WTC11 (cell line): ENCODE data around the gene FHOD3. TPM values are rescaled to one million over a fixed set of nuclear protein-coding genes. Genes with fewer than 3 reads are reported as not detected.

Source experiments
- ATAC-seq: fragments of 200-7000 bp; cut with Tn5 transposase; 2 replicates; pipeline ENCODE4 v1.10.0; 2021; ENCODE audit warnings: mild to moderate bottlenecking, moderate library complexity
- CTCF ChIA-PET: fragments of 300-600 bp; sonication (Branson Sonifier 250); formaldehyde crosslinking; loops from one replicate; lab custom pipeline; 2021; ENCODE audit warnings: antibody characterized with exemption; lab: Charles Lee
- POLR2A ChIA-PET: fragments of 350-600 bp; sonication (Branson Sonifier 250); formaldehyde crosslinking; loops from one replicate; lab custom pipeline; 2021; ENCODE audit warnings: antibody characterized with exemption; lab: Charles Lee
- DNase-seq: peaks from one replicate; pipeline ENCODE4 v3.0.0; 2021; ENCODE audit warnings: low spot score
- H3K27ac Mint-ChIP-seq: 2 replicates; pipeline ENCODE4 v1.8.0; 2021; ENCODE audit warnings: mixed read lengths
- H3K27me3 Mint-ChIP-seq: 2 replicates; pipeline ENCODE4 v1.8.0; 2021; ENCODE audit warnings: low read depth, mild to moderate bottlenecking, moderate library complexity, mixed read lengths
- H3K36me3 Mint-ChIP-seq: 2 replicates; pipeline ENCODE4 v1.8.0; 2021; ENCODE audit warnings: mixed read lengths
- H3K4me1 Mint-ChIP-seq: 2 replicates; pipeline ENCODE4 v1.8.0; 2022; ENCODE audit warnings: mixed read lengths
- H3K4me3 Mint-ChIP-seq: 2 replicates; pipeline ENCODE4 v1.8.0; 2021; ENCODE audit warnings: mild to moderate bottlenecking, moderate library complexity, mixed read lengths
- H3K9me3 Mint-ChIP-seq: 2 replicates; pipeline ENCODE4 v1.8.0; 2021; ENCODE audit warnings: mixed read lengths
- AFF4 ChIP-seq: sonication (generic); formaldehyde crosslinking; IDR thresholded peaks from 2 replicates; pipeline ENCODE4 v1.8.1; 2023; ENCODE audit warnings: mild to moderate bottlenecking, missing genetic modification reagents, borderline replicate concordance
- ATF2 ChIP-seq: sonication (generic); formaldehyde crosslinking; IDR thresholded peaks from 2 replicates; pipeline ENCODE4 v1.8.1; 2022; ENCODE audit warnings: low read depth, missing genetic modification reagents, borderline replicate concordance
- ATF3 ChIP-seq: sonication (generic); formaldehyde crosslinking; conservative IDR thresholded peaks from 2 replicates; pipeline ENCODE4 v1.8.1; 2022; ENCODE audit warnings: mild to moderate bottlenecking, missing genetic modification reagents
- CBFB ChIP-seq: sonication (generic); formaldehyde crosslinking; IDR thresholded peaks from 2 replicates; pipeline ENCODE4 v1.8.1; 2022; ENCODE audit warnings: mild to moderate bottlenecking, low read depth, missing genetic modification reagents
- CTCF ChIP-seq: fragments of 200-600 bp; IDR thresholded peaks from 2 replicates; pipeline ENCODE4 v1.8.0; 2022; ENCODE audit warnings: antibody characterized with exemption
- EMX1 ChIP-seq: fragments of 250-450 bp; sonication (Bioruptor Pico); IDR thresholded peaks from 2 replicates; pipeline ENCODE4 v1.8.0; 2021; ENCODE audit warnings: mild to moderate bottlenecking
- FOXP1 ChIP-seq: sonication (generic); formaldehyde crosslinking; IDR thresholded peaks from 2 replicates; pipeline ENCODE4 v1.8.0; 2022; ENCODE audit warnings: missing genetic modification reagents, mild to moderate bottlenecking, moderate library complexity, borderline replicate concordance
- GABPB1 ChIP-seq: sonication (generic); formaldehyde crosslinking; IDR thresholded peaks from 2 replicates; pipeline ENCODE4 v1.8.1; 2023; ENCODE audit warnings: mild to moderate bottlenecking, missing genetic modification reagents
- GRHL2 ChIP-seq: fragments of 250-450 bp; sonication (Bioruptor Pico); IDR thresholded peaks from 2 replicates; pipeline ENCODE4 v1.8.0; 2022; ENCODE audit warnings: mild to moderate bottlenecking, moderate library complexity; ENCODE audit not compliant: insufficient replicate concordance, severe bottlenecking
- HMGA2 ChIP-seq: fragments of 250-450 bp; sonication (Bioruptor Pico); IDR thresholded peaks from 2 replicates; pipeline ENCODE4 v1.4.0; 2021; ENCODE audit warnings: mild to moderate bottlenecking, moderate library complexity
- MLX ChIP-seq: sonication (generic); formaldehyde crosslinking; IDR thresholded peaks from 2 replicates; pipeline ENCODE4 v1.8.1; 2023; ENCODE audit warnings: mild to moderate bottlenecking, missing genetic modification reagents, moderate library complexity
- NFYB ChIP-seq: sonication (generic); formaldehyde crosslinking; conservative IDR thresholded peaks from 2 replicates; pipeline ENCODE4 v1.8.0; 2022; ENCODE audit warnings: low read depth, missing genetic modification reagents
- NR1H2 ChIP-seq: sonication (generic); formaldehyde crosslinking; IDR thresholded peaks from 2 replicates; pipeline ENCODE4 v1.9.0; 2021; ENCODE audit warnings: mild to moderate bottlenecking, moderate library complexity, missing genetic modification reagents
- PREB ChIP-seq: sonication (generic); formaldehyde crosslinking; IDR thresholded peaks from 2 replicates; pipeline ENCODE4 v1.8.1; 2022; ENCODE audit warnings: mild to moderate bottlenecking, missing genetic modification reagents, moderate library complexity, borderline replicate concordance
- RELA ChIP-seq: sonication (generic); formaldehyde crosslinking; IDR thresholded peaks from 2 replicates; pipeline ENCODE4 v1.8.1; 2022; ENCODE audit warnings: missing genetic modification reagents, mild to moderate bottlenecking, borderline replicate concordance
- SMAD3 ChIP-seq: sonication (generic); formaldehyde crosslinking; IDR thresholded peaks from 2 replicates; pipeline ENCODE4 v1.8.0; 2022; ENCODE audit warnings: missing genetic modification reagents, mild to moderate bottlenecking, borderline replicate concordance
- TEAD1 ChIP-seq: sonication (generic); formaldehyde crosslinking; IDR thresholded peaks from 2 replicates; pipeline ENCODE4 v1.8.0; 2022; ENCODE audit warnings: mild to moderate bottlenecking, missing genetic modification reagents
- USF2 ChIP-seq: sonication (generic); formaldehyde crosslinking; IDR thresholded peaks from 2 replicates; pipeline ENCODE4 v1.8.1; 2023; ENCODE audit warnings: mild to moderate bottlenecking, missing genetic modification reagents, moderate library complexity
- ZNF219 ChIP-seq: sonication (generic); formaldehyde crosslinking; IDR thresholded peaks from 2 replicates; pipeline ENCODE4 v1.8.0; 2023; ENCODE audit warnings: missing genetic modification reagents, mild to moderate bottlenecking, borderline replicate concordance
- ZNF423 ChIP-seq: fragments of 250-450 bp; sonication (Bioruptor Pico); IDR thresholded peaks from 2 replicates; pipeline ENCODE4 v2.1.2; 2022; ENCODE audit warnings: mild to moderate bottlenecking, moderate library complexity
- total RNA-seq: library from RNA; stranded (reverse); gene quantifications from 3 replicates; pipeline ENCODE4 v1.2.3, GENCODE V29; 2021

The FHOD3 gene
- total RNA-seq, 1 experiment from 2014 or later = 3.8 TPM

GRCh38 chr18:36756242-36756641, 458.7 kb downstream of the FHOD3 start:
- DNase-seq (no peak), ATAC-seq (no peak)
- H3K4me3 Mint-ChIP-seq = no peak overlapping the region
- no peaks in the 10 kb centered on the region for H3K27me3 Mint-ChIP-seq
- H3K4me1 Mint-ChIP-seq = peaks cover 8% of the 10 kb centered on the region
- no peak overlapping the region for H3K27ac Mint-ChIP-seq
- no peaks in the 10 kb centered on the region for H3K9me3 Mint-ChIP-seq
- no peaks in the 10 kb centered on the region for H3K36me3 Mint-ChIP-seq
- CTCF ChIA-PET = interaction anchor here (1.9 kb wide), 1 partner anchor 68 kb away, joined by 24 read pairs; no protein-coding TSS in a partner anchor
- TF ChIP-seq GRHL2 (CRISPR knock-in tag) (no peak), PREB (CRISPR knock-in tag) (no peak), RELA (no peak), NR1H2 (CRISPR knock-in tag) (no peak), SMAD3 (CRISPR knock-in tag) (no peak), NFYB (CRISPR knock-in tag) (no peak), ATF2 (CRISPR knock-in tag) (no peak), CBFB (CRISPR knock-in tag) (no peak), ZNF219 (CRISPR knock-in tag) (no peak), MLX (CRISPR knock-in tag) (no peak), ATF3 (CRISPR knock-in tag) (no peak), FOXP1 (CRISPR knock-in tag) (no peak), GABPB1 (CRISPR knock-in tag) (no peak), EMX1 (no peak), HMGA2 (CRISPR knock-in tag) (no peak), AFF4 (no peak), TEAD1 (CRISPR knock-in tag) (no peak), USF2 (CRISPR knock-in tag) (no peak)
- POLR2A ChIA-PET = no interaction called here

- DNase-seq (no peak), ATAC-seq (peak; percentile 78)
- CTCF ChIA-PET = interaction anchor here (0.7 to 1.9 kb wide), 3 partner anchors 69 to 199 kb away, joined by 4 to 24 read pairs (median 4); no protein-coding TSS in a partner anchor
- H3K27me3 Mint-ChIP-seq = no peaks in the 10 kb centered on the region
- TF ChIP-seq CTCF (peak; percentile 57; the same call in 1 of the 2 replicates), ZNF423 (CRISPR knock-in tag) (no peak)
- POLR2A ChIA-PET = no interaction called here
- H3K4me1 Mint-ChIP-seq = peaks cover 8% of the 10 kb centered on the region
- no peak overlapping the region for H3K27ac Mint-ChIP-seq
- H3K4me3 Mint-ChIP-seq = no peak overlapping the region
- H3K36me3 Mint-ChIP-seq = no peaks in the 10 kb centered on the region
- H3K9me3 Mint-ChIP-seq = peaks cover 4% of the 10 kb centered on the region; the same call in 1 of the 2 replicates
Measured at GRCh38 chr18:36757081-36757480, 459.6 kb downstream of the FHOD3 start.
